ENCODE results near the gene WRAP53.

WRAP53 gene

GRCh38 chr17:7710301-7710700 lies 22.0 kb downstream of the WRAP53 start:
- no peak for DNase-seq

GRCh38 chr17:7711051-7711755 lies 22.9 kb downstream of the WRAP53 start:
- DNase-seq, result peak in 1 of 2 experiments; percentile 4

GRCh38 chr17:7712111-7712771 lies 24.0 kb downstream of the WRAP53 start:
- no peak for DNase-seq

- DNase-seq, result peak; percentile 40 to 52
Measured at GRCh38 chr17:7713782-7714181, 25.5 kb downstream of the WRAP53 start.

GRCh38 chr17:7714721-7715594 lies 26.7 kb downstream of the WRAP53 start:
- no peak for DNase-seq

- DNase-seq, result no peak
Measured at GRCh38 chr17:7715936-7716886, 27.9 kb downstream of the WRAP53 start.

- DNase-seq, result peak; percentile 10 to 27
Measured at GRCh38 chr17:7716901-7717755, 28.9 kb downstream of the WRAP53 start, which contains the start of gene DNAH2. Gene DNAH2 (plus strand): TSS chr17:7717744. CDS start chr17:7719735, 1,991 bp downstream.

GRCh38 chr17:7717756-7718350 lies 29.6 kb downstream of the WRAP53 start:
- DNase-seq, result peak; percentile 3 to 11

GRCh38 chr17:7719661-7720060 lies 31.4 kb downstream of the WRAP53 start:
- no peak for DNase-seq

GRCh38 chr17:7720125-7720524 lies 31.8 kb downstream of the WRAP53 start:
- DNase-seq, result no peak

GRCh38 chr17:7721612-7722011 lies 33.3 kb downstream of the WRAP53 start:
- DNase-seq, result no peak

- no peak for DNase-seq
Measured at GRCh38 chr17:7727886-7728285, 39.6 kb downstream of the WRAP53 start.

GRCh38 chr17:7729816-7730215 lies 41.5 kb downstream of the WRAP53 start:
- DNase-seq, result peak; percentile 21 to 48

GRCh38 chr17:7732981-7733539 lies 44.8 kb downstream of the WRAP53 start:
- no peak for DNase-seq

GRCh38 chr17:7737601-7738000 lies 49.3 kb downstream of the WRAP53 start:
- DNase-seq, result no peak

- DNase-seq, result no peak
Measured at GRCh38 chr17:7739746-7740145, 51.5 kb downstream of the WRAP53 start.

GRCh38 chr17:7740481-7741001 lies 52.3 kb downstream of the WRAP53 start:
- DNase-seq, result no peak

GRCh38 chr17:7742729-7743128 lies 54.5 kb downstream of the WRAP53 start:
- DNase-seq, result no peak

GRCh38 chr17:7744416-7744815 lies 56.1 kb downstream of the WRAP53 start:
- DNase-seq, result no peak
